Lower leg skin (tissue), 3 donors: ENCODE data around the gene HRH1.

Experiments
- CTCF ChIP-seq, 3 donors: fragments of 450-650 bp; IDR thresholded peaks; one replicate each; pipeline ENCODE4 v1.5.1; 2016; ENCODE audit warnings: antibody characterized with exemption in 3 of 3, mild to moderate bottlenecking in 3 of 3, moderate library complexity in 2 of 3
- POLR2A ChIP-seq, 2 donors: fragments of 450-650 bp; IDR thresholded peaks; one replicate each; pipeline ENCODE4 v1.6.1; 2016 to 2017; ENCODE audit warnings: antibody characterized with exemption in 2 of 2, mild to moderate bottlenecking in 1 of 2, moderate library complexity in 1 of 2

GRCh38 chr3:11128682-11129632 lies 25.3 kb upstream of the HRH1 start:
- TF ChIP-seq CTCF (IDR thresholded peaks at IDR 0.05) (no peak), POLR2A (IDR thresholded peaks at IDR 0.05) (no peak)
